NCI-H82 treated with DMSO at 0.1 percent for 48 hours (cell line): ENCODE results near the gene DAPK1.

Experiments used
- DNase-seq: peaks from one replicate; lab custom pipeline; 2025; ENCODE audit not compliant: unreplicated experiment; lab: John Stamatoyannopoulos, UW

DAPK1 gene

DNA sequence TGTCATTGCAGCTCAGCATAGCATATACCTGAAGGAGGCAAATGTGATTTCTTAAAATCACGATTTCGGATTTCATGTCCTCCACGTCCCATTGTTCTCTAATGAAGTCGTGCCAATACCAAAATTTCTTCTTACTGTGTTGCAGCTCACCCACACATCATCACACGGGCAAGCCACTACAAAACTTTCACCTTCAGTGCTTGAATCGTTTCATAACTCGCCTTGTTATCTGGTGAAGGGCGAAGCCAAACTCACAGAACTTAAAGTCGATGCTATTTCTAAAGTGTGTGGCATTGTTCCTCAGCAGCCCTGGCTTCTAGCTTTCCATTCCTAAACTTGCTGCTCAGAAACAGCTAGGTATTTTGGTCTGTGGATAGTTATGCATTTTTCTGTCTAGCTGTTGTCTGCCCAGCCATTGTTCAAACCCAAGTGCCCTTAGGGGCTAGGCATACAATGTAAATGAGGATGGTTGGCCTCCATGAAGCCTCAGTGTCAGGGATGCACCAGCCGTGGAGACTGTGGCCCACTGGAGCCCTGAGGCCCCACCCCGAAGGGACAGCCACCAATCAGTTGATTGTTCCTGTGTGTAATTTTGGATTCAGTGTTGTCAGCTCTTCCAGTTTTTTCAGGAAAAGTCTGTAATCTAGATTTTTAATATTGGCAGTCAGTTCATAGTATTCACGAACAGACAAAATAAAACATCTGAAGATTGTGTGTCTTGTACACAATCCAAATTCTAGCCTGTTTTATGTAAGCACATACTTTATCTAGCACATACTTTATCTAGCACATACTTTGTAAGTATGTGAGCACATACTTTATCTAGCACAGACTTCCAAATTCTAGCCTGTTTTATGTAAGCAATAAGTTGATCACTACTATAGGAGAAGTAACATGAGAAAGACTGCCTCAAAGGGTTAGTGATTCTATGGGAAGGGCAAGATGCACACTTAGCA is 112.8 kb downstream of the DAPK1 start:
- no peak for DNase-seq

DNA sequence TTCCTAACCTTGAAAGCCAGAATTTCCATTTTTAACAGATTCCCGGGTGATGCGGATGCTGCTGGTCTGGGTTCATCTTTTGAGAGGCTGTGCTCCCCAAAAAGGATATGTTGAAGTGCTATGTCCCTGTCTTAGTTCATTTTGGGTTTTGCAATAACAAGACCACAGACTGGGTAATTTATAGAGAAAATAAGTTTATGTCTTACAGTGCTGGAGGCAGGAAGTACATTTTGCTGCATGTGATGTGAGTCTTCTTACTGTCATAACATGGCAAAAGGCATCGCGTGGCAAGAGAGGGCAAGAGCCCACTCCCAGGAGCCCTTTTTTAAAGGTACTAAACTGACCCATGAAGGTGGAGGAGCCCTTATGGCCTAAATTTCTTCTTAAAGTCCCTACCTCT is 114.1 kb downstream of the DAPK1 start:
- no peak for DNase-seq

DNA sequence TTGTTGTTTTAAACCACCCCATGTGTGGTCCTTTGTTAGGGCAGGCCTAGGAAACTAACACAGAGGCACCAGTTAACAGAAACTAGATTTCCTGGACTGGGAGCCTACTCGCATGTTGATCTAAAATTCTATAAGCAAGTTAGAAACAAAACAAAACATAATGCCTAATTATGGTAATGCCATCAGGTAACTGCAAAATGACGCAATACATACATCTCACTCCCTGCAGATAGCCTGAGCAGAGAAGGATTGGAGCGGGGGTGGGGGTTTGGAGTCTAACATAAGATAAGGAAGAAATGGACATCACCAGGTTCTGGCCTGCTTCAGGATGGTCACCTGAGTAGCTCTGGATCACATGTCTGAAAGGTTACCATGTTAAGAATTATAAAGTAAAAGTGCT is 114.9 kb downstream of the DAPK1 start:
- DNase-seq, result no peak

DNA sequence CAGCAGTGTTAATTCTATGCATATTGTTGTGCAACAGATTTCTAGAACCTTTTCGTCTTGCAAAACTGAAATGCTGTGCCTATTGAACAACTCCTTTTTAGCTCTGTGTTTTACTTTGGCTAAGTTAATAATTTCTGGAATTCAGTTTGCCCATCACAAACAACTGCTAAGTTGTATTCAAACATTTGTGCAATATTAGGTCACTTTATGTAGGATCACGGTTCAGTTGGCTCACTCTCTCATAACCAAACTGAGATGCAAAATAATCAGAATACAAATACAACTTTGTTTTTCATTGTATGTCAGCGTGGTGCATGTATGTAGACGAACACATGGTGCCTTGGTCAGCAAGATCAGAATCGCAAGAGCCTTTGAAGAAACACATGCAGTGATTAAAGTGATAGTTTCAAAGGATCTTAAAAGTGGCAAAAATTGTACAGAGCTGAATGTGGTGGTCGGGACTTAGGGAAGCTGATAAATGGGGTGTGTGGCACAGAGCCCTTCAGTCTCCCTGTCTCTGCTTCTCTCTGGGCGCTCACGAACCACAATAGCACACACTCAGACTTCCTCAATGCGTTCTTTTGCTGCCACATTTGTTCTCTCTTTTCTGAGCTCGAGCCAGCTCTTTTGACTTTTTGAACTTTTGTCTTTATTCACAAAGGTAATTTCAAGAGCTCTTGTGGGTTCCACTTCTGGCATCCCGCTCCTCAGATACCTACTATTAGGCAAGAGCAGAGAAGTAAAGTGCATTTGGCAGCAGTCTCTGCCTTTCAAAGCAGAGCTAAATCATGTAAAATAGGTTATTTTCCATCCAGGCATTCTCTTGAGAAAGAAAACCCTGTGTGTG is 115.8 kb downstream of the DAPK1 start:
- no peak for DNase-seq

DNA sequence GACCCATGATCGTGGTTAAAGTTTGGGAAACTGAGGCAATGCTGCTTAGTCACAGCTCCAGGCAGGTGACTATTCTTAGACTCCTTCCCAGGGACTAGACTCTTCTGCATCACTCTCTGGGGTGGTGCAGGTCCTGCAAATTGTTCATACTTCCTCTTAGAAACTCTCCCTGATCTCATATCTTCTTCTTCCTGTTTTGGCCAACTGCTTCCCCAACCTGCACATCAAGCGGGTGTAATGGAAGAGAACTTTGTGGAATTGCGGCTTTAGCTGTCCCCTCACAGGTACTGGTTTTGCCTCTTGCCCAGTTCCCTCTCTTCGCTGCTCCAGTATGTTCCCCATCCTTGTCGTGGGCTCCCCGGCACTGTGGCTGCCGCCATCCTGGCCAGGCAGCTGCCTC is 116.7 kb downstream of the DAPK1 start:
- DNase-seq, result no peak

DNA sequence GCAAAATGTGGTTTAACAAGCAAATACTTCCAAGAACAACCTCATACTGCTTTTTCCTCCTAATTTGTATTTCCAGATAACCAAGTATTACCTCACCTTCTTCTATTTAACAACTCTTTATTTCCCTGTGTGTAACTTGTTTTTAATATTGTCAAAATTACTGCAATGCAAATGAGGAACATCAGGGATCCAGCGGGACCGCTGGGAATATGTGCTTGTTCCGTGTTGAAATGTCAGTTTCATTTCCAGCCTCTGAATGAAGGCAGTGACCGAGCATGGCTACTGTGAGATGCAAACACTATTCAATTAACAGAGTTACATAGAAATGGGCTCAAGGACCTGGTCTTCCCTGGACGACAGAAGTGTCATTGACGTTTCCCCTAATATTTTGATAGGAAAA is 117.5 kb downstream of the DAPK1 start:
- DNase-seq, result no peak

DNA sequence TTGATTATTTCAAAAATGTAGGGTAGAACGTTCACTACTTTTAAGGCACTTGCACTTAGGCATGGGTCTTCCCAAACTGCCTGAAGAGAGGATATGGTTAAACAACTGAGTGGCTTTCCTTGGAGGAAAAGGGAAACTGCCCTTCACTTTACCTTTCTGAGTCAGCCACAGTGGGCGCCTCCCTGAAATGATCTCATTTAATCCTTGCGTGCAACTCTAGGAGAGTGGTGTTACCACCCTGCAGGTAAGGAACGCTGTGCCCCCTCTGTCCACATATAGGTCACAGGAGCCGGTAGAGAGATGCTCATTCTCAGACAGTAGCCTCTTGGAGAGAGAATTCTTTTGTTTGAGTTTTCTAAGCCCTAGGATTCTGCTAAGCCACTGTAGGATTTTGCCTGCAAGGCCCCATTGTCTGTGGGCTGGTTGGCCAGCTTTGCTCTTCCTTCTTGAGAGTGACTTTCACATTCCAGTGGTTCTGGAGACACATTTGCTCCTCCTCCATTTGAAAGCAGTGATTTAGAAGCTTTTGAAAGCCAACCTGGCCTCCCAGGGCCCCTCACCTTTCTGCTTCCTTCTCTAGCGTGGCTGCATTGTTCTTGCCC is 118.0 kb downstream of the DAPK1 start:
- DNase-seq, result no peak

DNA sequence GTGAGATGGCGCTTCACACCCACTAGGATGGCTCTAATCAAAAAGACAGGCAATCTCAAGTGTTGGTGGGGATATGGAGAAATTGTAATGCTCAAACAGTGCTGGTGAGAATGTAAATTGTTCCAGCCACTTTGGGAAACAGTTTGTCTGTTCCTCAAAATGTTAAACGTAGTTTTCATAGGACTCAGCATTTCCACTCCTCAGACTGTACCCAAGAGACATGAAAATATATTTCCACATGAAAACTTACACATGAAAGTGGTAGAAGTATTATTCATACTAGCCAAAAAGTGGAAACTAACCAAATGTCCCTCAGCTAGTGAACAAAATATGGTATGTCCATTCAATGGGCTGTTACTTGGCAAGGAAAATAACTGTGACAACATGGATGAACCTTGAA is 120.6 kb downstream of the DAPK1 start:
- DNase-seq, result no peak

DNA sequence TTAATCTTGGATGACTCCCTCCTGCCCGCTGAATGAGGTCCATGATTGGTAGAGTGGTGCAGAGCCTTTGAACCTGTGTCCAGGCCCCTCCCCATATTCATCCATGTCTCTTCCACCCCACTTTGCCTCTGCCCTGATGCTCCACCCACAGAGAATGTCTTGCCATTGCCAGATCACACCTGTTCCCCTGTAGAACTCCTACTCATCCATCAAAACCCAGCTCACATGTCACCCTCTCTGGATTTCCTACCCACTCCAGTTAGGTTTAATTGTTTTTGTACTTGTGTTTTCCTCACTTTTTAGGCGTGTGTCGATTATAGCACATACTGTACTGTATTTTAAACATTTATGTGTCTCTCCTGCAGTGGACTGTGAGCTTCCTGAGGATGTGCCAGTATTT is 121.3 kb downstream of the DAPK1 start:
- no peak for DNase-seq

DNA sequence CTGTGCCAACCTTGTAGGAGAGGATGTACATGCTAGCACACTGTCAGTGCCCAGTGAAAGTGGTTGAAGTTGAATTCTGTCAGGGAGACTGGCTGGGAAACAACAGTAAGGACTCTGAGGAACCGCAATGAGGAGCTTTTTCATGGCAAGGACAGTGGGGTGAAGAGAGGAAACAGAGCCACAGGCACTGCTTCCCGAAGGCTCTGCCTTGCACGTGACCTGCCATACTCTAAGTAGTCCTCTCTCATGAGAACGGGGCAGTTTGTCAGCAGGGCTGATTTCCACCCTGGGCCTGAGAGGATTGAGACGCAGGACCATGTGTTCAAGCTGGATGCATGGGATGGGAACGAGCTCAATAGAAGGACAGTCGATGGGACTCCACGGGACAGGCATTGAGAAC is 121.7 kb downstream of the DAPK1 start:
- no peak for DNase-seq

DNA sequence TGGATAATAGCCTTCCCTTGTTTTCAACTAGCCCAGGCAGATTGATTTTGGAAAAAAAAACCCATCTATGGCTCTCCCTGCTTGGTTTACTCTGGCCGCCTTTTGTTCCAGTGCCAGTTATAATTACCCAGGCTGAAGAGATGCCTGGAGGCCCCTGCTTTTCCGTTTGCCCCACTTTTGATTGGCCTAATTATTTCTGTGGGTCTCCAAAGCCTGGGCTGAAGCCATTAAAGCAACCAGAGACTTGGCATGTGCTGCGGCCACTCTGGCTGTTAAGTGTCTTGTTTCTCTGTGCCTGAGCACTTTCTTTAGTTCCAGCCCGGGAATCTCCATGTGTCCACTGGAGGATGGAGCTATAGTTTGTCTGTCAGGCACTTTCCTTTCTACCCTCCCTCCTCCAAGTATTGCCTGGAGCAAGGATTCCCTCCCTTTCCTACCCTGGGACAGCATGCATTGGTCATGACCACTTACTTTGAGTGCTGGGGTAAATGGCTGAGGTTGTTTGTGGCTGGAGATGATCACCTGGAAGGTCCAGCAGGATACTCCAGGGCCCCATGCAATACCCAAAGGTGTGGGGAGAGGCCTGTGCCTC is 123.2 kb downstream of the DAPK1 start:
- no peak for DNase-seq

DNA sequence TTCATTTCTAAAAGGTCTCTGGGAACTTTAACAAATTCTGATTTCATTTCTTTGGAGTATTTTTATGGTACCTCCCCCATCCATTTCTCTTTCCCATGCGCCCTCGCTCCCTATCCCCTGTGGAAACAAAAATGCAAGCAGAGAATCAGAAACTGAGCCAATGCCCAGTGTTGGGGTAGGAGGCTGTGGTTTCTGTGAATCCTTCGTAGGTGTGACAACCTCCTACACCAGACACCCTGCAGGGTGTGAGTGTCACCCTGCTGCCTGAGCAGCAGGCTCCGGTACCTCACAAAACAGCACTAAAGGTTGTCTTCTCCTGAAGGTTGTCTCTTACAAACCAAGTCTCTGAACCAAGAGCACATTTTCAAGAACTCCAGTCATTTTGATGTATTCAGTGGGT is 124.4 kb downstream of the DAPK1 start:
- DNase-seq, result no peak

DNA sequence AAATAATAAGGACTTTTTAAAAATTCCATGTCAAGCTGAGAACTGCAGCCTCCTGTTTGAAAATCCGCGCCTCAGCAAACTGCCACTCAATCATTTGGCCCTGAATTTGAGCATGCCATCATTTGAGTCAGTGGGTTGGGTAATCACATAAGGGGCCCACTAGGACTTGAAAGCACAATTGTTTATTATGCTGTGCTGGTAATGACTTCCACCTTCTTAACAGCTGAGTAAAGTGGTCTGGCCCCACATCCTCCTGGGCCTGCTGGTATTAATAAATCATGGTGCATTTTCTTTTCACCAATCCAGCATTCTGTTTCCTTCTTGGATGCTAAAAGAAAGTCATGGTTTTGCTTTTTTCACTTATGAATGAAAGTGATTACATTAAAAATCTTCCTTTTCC is 125.3 kb downstream of the DAPK1 start:
- no peak for DNase-seq

DNA sequence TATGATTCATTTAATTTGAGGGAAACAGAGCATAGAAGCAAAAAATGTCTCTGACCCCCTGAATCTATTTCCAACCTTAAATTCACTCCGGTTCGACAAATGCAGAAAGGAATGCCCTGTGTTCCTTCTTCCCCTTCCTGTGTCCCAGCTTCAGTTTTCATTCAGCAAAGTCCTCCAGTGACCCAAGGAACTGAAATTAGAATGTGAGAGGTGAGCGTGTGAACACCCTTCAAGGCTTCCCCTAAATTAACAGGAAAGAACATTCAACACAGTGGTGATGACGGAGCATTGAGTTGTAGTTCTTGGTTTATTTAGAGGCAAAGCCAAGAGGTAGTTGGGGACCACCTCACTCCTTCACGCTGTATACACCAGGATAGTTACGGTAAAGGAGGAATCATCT is 130.7 kb downstream of the DAPK1 start:
- no peak for DNase-seq

DNA sequence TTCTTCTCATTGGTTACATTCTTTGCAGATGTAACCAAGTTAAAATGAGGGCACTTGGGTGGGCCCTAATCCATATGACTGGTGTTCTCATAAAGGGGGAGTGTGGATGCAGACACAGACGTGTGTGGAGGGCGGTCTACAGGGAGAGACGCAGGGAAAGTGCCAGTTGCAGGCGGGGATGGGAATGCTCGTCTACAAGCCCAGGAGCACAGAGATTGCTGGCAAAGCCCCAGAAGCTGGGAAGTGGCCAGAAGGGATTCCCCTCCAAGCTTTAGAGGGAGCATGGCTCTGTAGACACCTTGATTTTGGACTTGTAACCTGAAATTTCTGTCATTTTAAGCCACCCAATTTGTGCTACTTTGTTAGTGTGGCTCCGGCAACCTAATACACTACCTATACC is 131.4 kb downstream of the DAPK1 start:
- DNase-seq, result no peak

DNA sequence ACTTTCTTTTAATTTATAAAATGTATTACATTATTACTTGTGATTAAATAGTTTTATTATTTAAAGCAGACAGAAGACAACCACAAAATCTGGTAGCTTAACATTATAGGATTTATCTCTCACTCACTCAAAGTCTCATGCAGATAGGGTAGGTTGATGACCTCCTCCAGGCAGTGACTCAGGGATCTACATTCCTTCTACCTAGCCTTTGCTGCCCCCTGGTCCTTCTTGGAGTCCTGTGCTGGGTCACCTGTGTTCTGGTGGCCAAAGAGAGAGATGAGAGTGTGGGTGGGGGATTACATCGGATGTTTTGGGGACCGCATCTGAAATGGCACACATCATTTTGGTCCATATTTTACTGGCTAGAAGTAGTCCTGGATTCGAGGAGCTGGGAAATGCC is 132.6 kb downstream of the DAPK1 start:
- no peak for DNase-seq

DNA sequence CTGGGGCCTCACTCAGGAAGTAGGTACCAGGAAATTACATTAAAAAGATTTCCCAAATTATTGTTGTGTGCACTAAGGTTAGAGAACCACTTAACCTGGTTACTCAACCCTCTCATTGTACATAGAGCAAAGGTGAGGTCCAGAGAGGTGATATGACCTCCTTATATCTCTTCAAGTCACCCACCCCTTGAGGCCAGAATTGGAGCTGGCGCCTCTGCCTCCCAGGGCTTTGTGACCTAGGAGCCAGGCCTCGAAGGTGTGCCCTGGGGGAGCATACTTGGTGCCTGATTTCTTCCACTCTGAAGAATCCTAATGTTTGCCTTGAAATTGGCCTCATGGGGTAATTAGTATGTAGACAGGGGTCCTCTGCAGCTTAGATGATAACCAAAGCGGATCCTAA is 133.2 kb downstream of the DAPK1 start:
- no peak for DNase-seq

DNA sequence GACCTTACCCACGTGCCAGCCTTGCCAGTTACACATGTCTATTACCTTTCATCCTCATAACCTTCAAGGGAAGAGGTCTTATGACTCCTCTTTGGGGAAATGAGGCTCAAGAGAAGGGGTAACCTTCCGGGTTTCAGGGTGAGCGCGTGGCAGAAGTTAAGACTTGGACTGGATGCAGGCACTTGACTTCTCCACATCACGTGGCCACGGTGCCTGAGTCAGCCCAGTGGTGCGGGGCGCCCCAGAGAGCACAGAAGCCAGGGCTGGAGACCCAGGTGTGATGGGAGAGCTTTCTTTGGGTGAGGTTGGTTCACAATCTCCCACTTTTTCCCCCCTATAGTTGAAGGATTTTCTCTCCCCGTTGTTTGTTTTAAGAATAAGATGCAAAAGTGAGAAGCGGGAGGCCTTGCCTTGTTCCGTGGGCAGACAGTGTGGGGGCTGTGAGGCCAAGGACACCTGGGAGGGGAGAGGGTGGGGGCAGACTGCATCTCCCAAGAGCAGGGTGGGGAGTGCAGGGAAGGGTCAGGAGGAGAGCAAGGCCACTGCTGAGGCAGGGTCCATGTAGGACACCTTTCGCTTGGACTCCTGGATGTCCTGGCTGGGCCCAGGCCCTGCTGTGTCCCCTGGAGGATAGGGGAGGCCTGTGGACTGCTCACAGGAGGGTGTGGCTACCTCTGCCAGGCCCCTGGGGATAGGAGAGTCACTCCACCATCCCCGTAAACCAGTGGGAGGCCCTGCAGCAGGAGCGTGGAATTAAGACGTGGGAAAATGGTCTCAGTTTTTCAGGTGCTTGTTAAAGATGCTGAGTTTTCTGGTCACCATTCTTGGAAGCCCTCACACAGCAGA is 138.2 kb downstream of the DAPK1 start:
- DNase-seq, result no peak

DNA sequence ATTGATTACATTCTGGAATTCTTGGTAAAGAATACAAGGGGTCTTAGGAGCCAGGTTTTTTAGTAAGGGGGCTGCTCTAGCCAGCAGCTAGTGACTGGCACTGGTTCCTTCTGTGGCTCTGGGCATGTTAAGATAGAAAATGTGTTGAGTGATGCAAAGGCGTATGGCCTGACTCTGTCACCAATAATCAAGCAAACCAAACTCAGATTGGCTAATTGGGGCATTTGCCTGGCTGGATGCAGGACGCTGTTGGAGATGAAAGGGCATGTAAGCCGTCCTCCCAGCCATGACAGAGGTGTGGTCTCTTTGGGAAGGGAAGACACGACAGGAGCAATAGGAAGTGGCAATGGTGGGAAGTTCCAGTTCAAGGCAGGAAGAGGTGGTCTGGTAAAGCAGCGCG is 140.6 kb downstream of the DAPK1 start:
- no peak for DNase-seq

DNA sequence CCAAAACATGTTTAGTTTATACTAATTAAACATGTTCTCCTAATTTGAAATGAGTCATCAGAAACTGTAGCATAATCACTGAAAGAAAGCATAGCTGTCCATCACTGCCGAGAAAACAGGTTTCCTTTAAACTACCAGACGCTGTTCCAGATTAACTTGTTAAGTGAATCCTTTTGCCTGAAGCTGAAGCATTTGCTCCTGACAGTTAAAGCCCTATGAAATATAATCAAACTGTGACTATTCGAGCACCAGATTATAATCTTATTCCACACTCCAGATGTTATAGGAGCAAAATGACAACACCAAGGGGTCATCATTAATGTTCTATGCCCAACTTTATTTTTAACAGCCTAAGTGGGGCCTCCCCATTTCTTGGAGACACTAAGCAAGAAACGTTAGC is 142.3 kb downstream of the DAPK1 start:
- no peak for DNase-seq
